NB4 (cell line): ENCODE measurements around the gene FOXL1.

Source experiments
- DNase-seq: peaks from one replicate; pipeline ENCODE4 v3.0.0; 2010; ENCODE audit warnings: low read depth
- H3K4me3 ChIP-seq: one replicate; pipeline ENCODE4 v1.5.1; 2011; ENCODE audit warnings: mild to moderate bottlenecking, low read depth, low read length, moderate library complexity
- CTCF ChIP-seq: IDR thresholded peaks from one replicate; pipeline ENCODE4 v1.5.1; 2012; ENCODE audit warnings: low read depth, low read length
- MAX ChIP-seq: IDR thresholded peaks from 2 replicates; pipeline ENCODE4 v1.6.1; 2011; ENCODE audit warnings: low read depth, low read length
- MYC ChIP-seq: IDR thresholded peaks from 2 replicates; pipeline ENCODE4 v1.6.1; 2011; ENCODE audit warnings: low read depth, low read length
- POLR2A ChIP-seq: IDR thresholded peaks from 2 replicates; pipeline ENCODE4 v1.6.1; 2011; ENCODE audit warnings: mild to moderate bottlenecking; ENCODE audit not compliant: insufficient read length; ENCODE audit errors: extremely low read depth

Gene FOXL1

GRCh38 chr16:86609661-86610060 is 31.3 kb downstream of the FOXL1 start:
- H3K4me3 ChIP-seq = no peak overlapping the region
- no peak for TF ChIP-seq POLR2A
- no peak for TF ChIP-seq MYC
- TF ChIP-seq MAX = no peak
- TF ChIP-seq CTCF = no peak

GRCh38 chr16:86610779-86611524 is 32.6 kb downstream of the FOXL1 start:
- TF ChIP-seq MAX (no peak), POLR2A (no peak), MYC (no peak), CTCF (no peak)
- H3K4me3 ChIP-seq = no peak overlapping the region
- DNase-seq = no peak

More at GRCh38 chr16:86609661-86610060, 31.3 kb downstream of the FOXL1 start:
- DNase-seq = no peak

- no peak for DNase-seq
- TF ChIP-seq MAX (no peak), MYC (no peak), POLR2A (no peak), CTCF (no peak)
- H3K4me3 ChIP-seq = no peak overlapping the region
Observed at GRCh38 chr16:86611525-86611855, 33.1 kb downstream of the FOXL1 start.

- no peak overlapping the region for H3K4me3 ChIP-seq
- TF ChIP-seq POLR2A = no peak
- TF ChIP-seq MYC = no peak
- TF ChIP-seq CTCF = no peak
- TF ChIP-seq MAX = no peak
- DNase-seq = no peak
Observed at GRCh38 chr16:86611941-86612340, 33.6 kb downstream of the FOXL1 start.

- no peak for DNase-seq
- no peak for TF ChIP-seq MAX
- no peak for TF ChIP-seq CTCF
- no peak for TF ChIP-seq MYC
- no peak for TF ChIP-seq POLR2A
- no peak overlapping the region for H3K4me3 ChIP-seq
Observed at GRCh38 chr16:86614699-86615098, 36.4 kb downstream of the FOXL1 start.

- no peak for TF ChIP-seq POLR2A
- TF ChIP-seq MAX = no peak
- TF ChIP-seq MYC = no peak
- no peak for TF ChIP-seq CTCF
- no peak overlapping the region for H3K4me3 ChIP-seq
- DNase-seq = no peak
Observed at GRCh38 chr16:86616906-86617305, 38.6 kb downstream of the FOXL1 start.
